Colon (tissue), 2 donors: ENCODE results near the gene CCDC201.

Experiments used
- FAIRE-seq: peaks from 2 replicates; lab custom pipeline; 2012; peaks lifted over from hg19 to GRCh38; lab: Jason Lieb, UNC
- donor health status: control.
- donor health status: control.

The CCDC201 gene, protein sequence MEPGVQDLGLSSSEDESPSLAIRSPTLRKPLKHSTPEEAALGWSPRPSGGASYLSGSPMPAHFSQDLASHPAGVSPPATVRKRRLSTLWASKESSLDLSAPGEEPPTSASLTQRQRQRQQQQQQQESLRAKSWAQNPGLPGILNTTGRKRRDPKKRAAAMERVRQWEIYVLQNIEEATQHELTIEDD

DNA sequence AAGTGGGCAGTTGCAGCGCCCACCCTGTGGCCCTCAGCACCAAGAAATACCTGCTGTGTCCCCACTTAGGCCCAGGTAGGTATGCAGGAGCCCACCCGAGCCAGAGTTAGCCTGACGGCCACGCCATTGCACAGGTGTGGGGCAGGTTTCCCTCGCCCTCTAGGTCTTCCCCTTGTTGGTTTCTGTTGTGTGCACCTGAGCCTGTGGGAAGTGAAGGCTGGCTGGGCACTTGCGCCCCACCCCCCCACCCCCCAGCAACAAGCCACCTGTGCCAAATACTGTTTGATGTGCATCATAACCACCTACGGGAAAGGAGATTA lies at the start of gene CCDC201:
Gene CCDC201 (minus strand): TSS at position 48 of the 320 bp plus-strand sequence. CDS start 75 bp downstream, outside the sequence.
- FAIRE-seq, result no peak

GRCh38 chr7:45921699-45922519 lies 49.0 kb upstream of the CCDC201 start:
- no peak for FAIRE-seq

DNA sequence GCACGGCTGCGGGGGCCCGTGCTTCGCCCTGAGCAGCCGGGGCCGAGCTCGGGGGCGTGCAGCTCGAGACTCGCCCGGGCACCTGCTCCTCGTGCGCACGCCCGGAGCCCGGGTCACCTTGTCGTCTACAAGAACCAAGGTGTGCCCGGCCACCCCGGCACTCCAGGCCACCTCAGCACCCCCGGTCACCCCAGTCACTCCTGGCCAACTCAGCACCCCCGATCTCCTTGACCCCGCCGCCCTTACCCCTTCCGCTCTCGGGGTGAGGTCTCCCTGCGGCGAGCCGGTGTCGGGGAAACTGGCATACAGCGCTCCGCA lies 48.5 kb upstream of the CCDC201 start:
- FAIRE-seq, result no peak

DNA sequence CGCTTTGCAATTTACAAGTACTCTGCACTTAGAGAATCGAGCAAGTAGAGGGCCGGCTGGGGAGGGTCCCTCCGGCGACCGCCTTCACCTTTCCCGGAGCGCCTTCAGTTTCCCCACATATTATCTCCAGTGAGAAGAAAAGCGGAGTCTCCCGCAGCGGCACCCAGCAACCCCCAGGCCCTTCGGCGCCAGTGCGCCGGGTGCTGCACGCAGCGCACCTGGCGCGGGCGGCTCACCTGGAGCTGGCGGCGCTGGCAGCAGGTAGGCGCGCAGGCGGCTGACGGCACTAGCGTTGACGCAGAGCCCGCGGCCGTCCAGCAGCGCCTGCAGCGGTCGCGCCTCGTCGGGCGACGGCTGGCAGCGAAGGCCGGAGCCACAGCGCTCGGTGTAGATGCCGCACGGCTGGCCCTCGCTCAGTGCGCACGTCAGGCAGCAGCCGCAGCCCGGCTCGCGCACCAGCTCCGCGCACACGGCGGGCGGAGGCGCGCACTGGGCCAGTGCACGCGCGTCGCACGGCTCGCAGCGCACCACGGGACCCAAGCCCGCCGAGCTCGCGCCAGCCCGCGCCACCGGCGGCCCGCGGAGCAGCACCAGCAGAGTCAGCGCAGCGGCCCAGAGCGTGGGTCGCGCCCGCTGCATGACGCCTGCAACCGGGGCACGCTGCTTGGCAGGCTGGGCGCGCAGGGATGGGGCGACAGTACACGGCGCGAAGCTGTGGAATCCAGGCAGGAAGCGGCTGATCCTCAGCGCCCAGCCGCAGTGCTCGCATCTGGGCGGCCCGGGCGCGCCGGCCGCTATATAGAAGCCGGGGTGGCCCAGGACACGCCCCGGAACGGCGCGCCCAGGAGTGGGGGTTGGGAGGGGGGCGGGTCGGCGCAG lies 47.9 kb upstream of the CCDC201 start, which contains the start of gene IGFBP3:
Gene IGFBP3 (minus strand): TSS at position 771 of the 879 bp plus-strand sequence. CDS start 132 bp downstream, at position 639.
- no peak for FAIRE-seq

DNA sequence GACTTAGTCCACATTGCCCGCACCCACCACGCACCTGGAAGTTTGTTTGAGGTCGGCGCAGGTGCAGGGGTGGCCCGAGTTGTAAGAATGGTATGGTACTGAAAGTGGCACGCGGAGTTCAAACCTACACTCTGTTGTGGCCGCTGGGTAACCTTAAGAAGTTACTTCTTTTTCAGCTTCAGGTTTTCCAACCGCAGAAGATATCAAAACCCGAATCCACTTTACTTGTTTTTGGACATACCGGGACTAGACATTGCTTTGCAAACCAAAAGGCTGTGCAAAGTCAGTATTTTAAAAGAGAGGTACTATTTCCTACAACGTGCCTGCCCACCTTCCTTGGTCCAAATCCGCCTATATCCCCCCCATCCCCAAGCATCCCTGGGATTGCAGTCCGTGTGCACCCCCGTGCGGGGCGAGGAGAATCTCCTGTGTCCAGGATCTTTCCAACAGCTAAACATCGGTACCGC lies 47.1 kb upstream of the CCDC201 start:
- FAIRE-seq, result no peak

DNA sequence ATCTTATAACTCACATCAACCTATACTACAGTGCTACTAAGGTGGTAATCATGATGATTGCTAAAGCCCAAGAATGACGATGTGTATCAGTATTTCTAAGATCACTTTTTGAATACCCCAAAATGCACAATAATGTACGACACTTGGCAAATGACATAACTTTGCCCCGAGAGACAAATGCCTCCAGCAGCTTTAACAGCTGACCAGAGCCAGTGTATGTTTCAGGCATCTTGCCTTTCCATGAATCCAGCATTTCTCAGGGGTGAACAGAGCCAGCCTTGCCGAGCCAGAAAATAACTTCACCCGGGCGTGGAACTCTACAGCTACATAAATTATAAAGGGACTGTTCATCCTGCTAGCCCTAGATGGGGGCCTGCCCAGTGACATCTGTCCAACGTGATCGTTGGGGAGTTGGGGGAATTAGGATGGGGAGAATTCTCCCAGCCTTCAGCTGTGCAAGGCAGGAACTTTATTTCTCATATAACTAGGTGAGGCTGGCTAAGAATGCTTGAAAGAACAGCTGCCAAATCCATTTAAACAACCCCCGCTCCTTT lies 46.4 kb upstream of the CCDC201 start:
- no peak for FAIRE-seq

GRCh38 chr7:45918556-45918955 lies 45.7 kb upstream of the CCDC201 start:
- no peak for FAIRE-seq

DNA sequence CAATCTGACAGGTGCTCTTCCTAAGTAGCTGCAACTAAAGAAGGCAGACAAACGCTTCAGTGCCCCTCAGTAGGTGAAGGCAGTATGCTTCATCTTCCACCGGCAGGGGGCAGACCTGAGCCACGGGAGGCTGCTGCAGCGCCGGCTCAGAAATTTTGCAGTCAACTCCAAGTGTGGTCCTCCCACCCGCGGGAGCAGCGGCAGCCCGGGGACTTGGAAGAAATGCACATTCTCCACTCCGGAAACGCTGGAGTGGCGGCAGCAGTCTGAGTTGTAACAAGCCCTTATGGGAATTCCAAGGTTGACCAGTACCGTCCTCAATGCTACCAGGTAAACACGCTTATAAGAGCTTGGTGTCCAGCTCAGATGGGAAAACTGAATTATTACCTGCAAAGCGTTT lies 44.8 kb upstream of the CCDC201 start:
- no peak for FAIRE-seq

GRCh38 chr7:45917064-45917463 lies 44.2 kb upstream of the CCDC201 start:
- FAIRE-seq, result no peak

- no peak for FAIRE-seq
Measured at GRCh38 chr7:45915606-45916005, 42.7 kb upstream of the CCDC201 start.

DNA sequence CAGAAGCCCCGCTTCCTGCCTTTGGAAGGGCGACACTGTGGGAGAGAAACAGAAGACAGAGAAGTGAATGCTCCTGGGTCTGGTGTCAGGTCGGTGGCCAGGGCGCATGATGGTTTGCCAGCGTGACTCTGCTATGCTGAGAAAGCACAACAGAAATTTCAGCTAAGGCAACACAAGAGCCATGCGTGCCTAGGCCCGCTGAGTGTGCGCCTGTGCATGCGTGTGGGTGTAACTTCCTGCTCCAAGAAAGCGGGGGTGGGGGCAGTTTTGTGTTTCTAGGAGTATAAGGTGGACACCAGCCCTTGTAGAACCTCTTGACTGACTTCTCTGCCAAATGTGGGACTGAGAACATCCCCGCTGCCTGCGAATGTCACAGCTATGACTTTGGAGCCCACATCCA lies 42.0 kb upstream of the CCDC201 start:
- no peak for FAIRE-seq

DNA sequence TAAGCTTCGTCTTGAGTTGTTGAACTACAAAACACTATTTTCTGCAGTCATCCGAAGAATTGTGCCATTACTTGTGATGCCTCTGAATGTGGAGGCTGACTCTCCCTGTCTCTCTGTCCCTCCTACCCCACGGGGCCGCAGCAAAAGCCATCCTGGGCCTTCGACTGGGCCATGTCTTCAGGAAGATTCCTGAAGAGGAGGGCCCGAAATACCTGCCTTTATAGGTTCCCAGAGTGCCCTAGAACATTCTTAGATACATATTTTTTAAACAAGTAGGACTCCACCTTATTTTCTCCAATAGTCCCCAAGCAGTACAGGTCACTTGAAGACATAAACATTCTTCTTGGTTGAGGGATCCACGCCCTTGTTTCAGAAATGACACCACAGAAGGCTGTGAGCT lies 40.1 kb upstream of the CCDC201 start:
- FAIRE-seq, result no peak

DNA sequence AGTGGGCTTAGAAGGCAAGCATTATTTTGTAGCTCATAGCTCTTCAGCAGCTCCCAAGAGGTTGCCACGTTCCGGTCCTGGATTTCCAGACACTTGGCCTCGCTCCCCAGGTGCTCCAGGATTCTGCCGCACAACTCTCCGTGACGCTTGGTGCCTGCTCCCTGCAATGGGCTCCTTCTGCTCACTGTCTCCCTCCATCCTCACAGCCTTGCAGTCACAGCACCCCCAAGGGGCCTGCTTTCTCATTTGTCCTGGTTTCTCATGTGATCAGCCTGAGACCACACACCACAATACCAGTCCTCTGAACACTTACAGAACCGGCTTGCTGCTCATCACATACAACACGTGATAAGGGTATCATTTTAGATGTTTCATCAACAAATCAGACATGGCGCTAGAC lies 38.4 kb upstream of the CCDC201 start:
- FAIRE-seq, result no peak

DNA sequence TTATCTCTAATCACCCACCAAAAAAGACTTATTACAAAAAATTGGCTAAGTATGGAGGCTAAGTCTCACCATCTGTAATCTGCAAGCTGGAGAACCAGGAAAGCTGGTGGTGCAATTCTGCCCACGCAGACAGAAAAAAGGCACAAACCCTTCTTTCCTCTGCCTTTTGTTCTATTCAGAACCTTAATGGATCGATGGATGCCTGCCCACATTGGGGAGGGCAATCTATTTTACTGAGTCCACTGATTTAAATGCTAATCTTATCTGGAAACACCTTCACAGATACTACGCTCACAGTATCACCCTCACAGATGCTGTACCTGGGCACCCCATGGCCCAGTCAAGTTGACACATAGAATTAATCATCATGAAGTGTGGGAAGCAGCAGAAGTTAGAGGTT lies 38.0 kb upstream of the CCDC201 start:
- FAIRE-seq, result no peak

DNA sequence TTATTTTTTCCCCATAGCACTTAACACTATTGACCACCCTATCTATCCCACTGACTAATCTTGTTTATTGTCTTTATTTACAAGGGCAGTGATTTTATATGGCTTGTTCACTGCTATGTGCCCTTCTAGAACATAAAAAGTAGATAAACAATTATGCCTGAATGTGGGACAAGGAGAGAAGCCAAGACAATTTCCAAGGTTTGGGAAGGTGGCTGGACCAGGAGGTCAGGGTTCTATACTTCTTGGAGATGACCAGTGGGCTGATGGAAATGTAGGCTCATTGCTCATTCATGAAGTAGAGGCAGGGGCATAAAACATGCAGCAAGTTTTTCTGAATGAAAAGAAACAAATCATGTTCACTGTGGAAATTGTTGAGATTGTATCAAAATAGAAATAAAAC lies 36.7 kb upstream of the CCDC201 start:
- FAIRE-seq, result no peak

DNA sequence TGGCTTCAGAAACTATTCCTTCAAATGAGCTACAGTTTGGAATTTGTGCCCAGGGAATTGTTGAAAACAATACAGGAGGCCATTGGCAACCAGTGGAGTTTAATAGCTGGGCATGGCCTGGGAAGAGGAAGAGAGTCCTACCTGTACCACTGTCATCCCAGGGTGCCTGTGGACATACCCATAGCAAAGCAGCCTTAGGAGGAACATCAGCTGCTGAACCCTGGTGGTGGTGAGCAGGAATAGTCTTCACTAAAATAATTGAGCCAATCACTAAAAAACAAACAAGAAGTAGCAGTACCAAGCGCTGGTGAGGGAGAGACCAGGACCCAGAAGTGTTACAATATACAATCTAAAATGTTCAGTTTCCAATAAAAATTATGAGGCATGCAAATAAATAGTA lies 29.9 kb upstream of the CCDC201 start:
- no peak for FAIRE-seq

DNA sequence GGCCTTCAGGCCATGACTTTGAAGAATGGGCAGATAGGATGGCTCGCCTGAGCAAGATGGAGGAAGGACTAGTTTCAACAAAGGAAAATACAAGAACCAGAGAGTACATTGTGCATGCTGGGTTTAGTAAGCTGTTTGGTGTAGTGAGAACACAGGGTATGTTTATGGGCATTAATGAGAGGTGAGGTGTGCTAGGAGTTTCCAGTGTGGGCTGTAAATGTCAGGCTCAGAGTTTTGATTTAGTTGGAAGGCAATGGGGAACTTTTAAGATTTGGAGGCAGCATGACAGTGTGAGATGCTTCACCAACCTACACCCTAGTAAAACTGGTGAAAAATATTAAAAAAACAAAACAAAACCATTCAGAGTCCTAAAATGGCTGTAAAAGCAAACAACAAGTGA lies 28.7 kb upstream of the CCDC201 start:
- FAIRE-seq, result no peak

- FAIRE-seq, result no peak
Measured at GRCh38 chr7:45898222-45898621, 25.3 kb upstream of the CCDC201 start.

DNA sequence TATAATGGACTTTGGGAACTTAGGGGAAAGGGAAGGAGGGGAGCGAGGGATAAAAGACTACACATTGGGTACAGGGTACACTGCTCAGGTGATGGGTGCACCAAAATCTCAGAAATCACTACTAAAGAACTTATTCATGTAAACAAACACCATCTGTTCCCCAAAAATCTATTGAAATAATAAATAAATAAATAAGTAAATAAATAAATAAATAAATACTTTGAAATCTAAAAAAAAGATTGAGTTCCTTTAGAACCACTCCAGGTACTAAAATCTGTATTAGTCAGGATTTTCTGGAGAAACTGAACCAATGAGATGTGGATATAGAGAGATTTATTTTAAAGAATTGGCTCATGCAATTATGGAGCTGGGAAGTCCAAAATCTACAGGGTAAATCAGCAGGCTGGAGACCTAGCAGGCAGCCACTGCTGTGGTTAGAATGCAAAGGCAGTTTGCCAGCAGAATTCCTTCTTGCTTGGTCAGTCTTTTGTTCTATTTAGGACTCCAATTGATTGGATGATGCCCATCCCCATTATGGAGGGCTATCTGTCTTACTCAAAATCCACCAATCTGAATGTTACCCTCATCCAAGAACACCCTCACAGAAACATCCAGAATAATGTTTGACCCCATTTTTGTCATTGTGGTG lies 24.3 kb upstream of the CCDC201 start:
- no peak for FAIRE-seq

- FAIRE-seq, result no peak
Measured at GRCh38 chr7:45894665-45895062, 21.8 kb upstream of the CCDC201 start.

GRCh38 chr7:45893996-45894664 lies 21.2 kb upstream of the CCDC201 start:
- FAIRE-seq, result no peak
